Activated CD4-positive, alpha-beta T cell treated with anti-CD3 and anti-CD28 coated beads for 36 hours (primary cell): ENCODE data around the gene TFF1. TPM values are rescaled to one million over a fixed set of nuclear protein-coding genes. Genes with fewer than 3 reads are reported as not detected.

ENCODE experiments used
- ATAC-seq: fragments of 200-7000 bp; cut with Tn5 transposase; one replicate; pipeline ENCODE4 v1.10.0; 2021; ENCODE audit warnings: mild to moderate bottlenecking, moderate library complexity
- CTCF ChIA-PET: fragments of 350-600 bp; sonication (Branson Sonifier 250); formaldehyde crosslinking; loops from one replicate; lab custom pipeline; 2021; ENCODE audit warnings: antibody characterized with exemption; lab: Charles Lee
- POLR2A ChIA-PET: fragments of 350-600 bp; sonication (Branson Sonifier 250); formaldehyde crosslinking; loops from one replicate; lab custom pipeline; 2021; ENCODE audit warnings: antibody characterized with exemption, inconsistent platforms; lab: Charles Lee
- DNase-seq: peaks from one replicate; pipeline ENCODE4 v3.0.0-alpha.2; 2020
- H3K27ac Mint-ChIP-seq: one replicate; pipeline ENCODE4 v1.8.0; 2021; ENCODE audit warnings: mixed read lengths
- H3K27me3 Mint-ChIP-seq: one replicate; pipeline ENCODE4 v1.8.0; 2021; ENCODE audit warnings: mixed read lengths
- H3K36me3 Mint-ChIP-seq: one replicate; pipeline ENCODE4 v1.8.0; 2021; ENCODE audit warnings: low read depth, mixed read lengths
- H3K4me1 Mint-ChIP-seq: one replicate; pipeline ENCODE4 v1.8.0; 2021; ENCODE audit warnings: mixed read lengths
- H3K4me3 Mint-ChIP-seq: one replicate; pipeline ENCODE4 v1.8.0; 2021; ENCODE audit warnings: mild to moderate bottlenecking, moderate library complexity, mixed read lengths
- H3K9me3 Mint-ChIP-seq: one replicate; pipeline ENCODE4 v1.8.0; 2021; ENCODE audit warnings: low read depth, mixed read lengths
- intact Hi-C, 2 experiments: fragments of 100-400 bp; cut with DNase I in 1 of 2; cut with micrococcal nuclease in 1 of 2; formaldehyde crosslinking; loops; one replicate each; pipeline versions ENCODE4 v1.14.2 to v1.15.1; 2022 to 2024; cut with DNase I, micrococcal nuclease
- total RNA-seq, 2 experiments: library from RNA; stranded (reverse); gene quantifications; one replicate each; pipeline ENCODE4 v1.2.3, GENCODE V29; 2021

The TFF1 gene
- total RNA-seq, 2 experiments from 2014 or later: not detected

DNA sequence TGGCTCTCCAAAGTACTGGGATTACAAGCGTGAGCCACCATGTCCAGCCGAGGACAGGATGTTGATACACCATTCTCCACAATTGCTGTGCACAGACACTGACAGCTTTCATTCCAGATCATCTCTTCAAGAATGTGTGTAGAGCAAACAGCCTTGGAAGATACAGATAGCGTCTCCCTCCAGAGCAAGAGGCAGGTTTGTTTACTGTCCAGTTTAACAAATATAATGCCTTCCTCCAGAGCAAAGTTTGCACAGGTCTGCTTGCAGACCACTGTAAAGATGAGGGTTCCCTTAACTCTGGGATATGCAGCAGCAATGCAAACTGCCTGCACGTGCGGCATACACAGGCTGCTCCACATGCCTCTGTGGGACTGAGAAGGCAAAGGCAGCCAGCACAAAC is 25.0 kb upstream of the TFF1 start:
- peaks cover 87% of the 10 kb centered on the region for H3K4me1 Mint-ChIP-seq
- POLR2A ChIA-PET: no interaction called here
- intact Hi-C loops: loop anchor here in 1 of 2 experiments (5.0 kb wide), 1 partner anchor 36 kb away; no protein-coding TSS in a partner anchor
- no peaks in the 10 kb centered on the region for H3K27me3 Mint-ChIP-seq
- peak overlapping the region; percentile 53 for H3K27ac Mint-ChIP-seq
- CTCF ChIA-PET: interaction anchor here (2.2 to 2.3 kb wide), 2 partner anchors 9 to 13 kb away, joined by 17 to 18 read pairs; partner anchors contain the start of gene UBASH3A
- no peaks in the 10 kb centered on the region for H3K9me3 Mint-ChIP-seq
- peaks cover 90% of the 10 kb centered on the region for H3K36me3 Mint-ChIP-seq
- no peak overlapping the region for H3K4me3 Mint-ChIP-seq
- ATAC-seq (no peak), DNase-seq (no peak)

DNA sequence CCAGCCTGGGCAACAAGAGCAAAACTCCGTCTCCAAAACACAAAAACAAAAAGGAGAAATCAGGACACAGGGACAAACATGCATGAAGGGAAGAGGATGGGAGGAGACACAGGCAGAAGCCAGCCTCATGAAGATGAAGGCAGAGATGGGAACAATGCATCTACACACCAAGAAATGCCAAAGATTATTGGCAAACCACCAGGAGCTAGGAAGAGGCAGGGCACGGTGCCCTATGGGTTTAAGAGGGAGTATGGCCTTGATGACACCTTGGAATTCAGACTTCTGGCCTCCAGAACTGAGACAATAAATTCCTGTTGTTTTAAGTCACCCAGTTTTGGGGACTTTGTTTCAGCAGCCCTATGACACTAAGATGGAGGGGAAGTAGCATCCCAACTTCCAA is 24.4 kb upstream of the TFF1 start:
- POLR2A ChIA-PET: no interaction called here

GRCh38 chr21:42390193-42390592 is 23.9 kb upstream of the TFF1 start:
- Mint-ChIP-seq H3K4me1 (peaks cover 92% of the 10 kb centered on the region), H3K27me3 (no peaks in the 10 kb centered on the region), H3K36me3 (peaks cover 91% of the 10 kb centered on the region), H3K4me3 (no peak overlapping the region), H3K27ac (no peak overlapping the region), H3K9me3 (no peaks in the 10 kb centered on the region)
- DNase-seq: no peak
- ChIA-PET POLR2A (no interaction called here), CTCF (interaction anchor here (0.7 to 0.9 kb wide), 2 partner anchors 10 to 94 kb away, joined by 3 to 4 read pairs; no protein-coding TSS in a partner anchor)
- no peak for ATAC-seq
- intact Hi-C loops: loop anchor here in 1 of 2 experiments (5.0 kb wide), 1 partner anchor 37 kb away; no protein-coding TSS in a partner anchor

More for the DNA sequence above, 24.4 kb upstream of the TFF1 start:
- Mint-ChIP-seq H3K4me3 (no peak overlapping the region), H3K36me3 (peaks cover 89% of the 10 kb centered on the region), H3K27me3 (no peaks in the 10 kb centered on the region), H3K27ac (peak overlapping the region; percentile 53), H3K4me1 (peaks cover 90% of the 10 kb centered on the region), H3K9me3 (no peaks in the 10 kb centered on the region)
- DNase-seq: no peak
- CTCF ChIA-PET: interaction anchor here (0.7 to 0.9 kb wide), 2 partner anchors 10 to 94 kb away, joined by 3 to 4 read pairs; no protein-coding TSS in a partner anchor
- intact Hi-C loops: loop anchor here in 1 of 2 experiments (5.0 kb wide), 1 partner anchor 37 kb away; no protein-coding TSS in a partner anchor
- ATAC-seq: no peak

DNA sequence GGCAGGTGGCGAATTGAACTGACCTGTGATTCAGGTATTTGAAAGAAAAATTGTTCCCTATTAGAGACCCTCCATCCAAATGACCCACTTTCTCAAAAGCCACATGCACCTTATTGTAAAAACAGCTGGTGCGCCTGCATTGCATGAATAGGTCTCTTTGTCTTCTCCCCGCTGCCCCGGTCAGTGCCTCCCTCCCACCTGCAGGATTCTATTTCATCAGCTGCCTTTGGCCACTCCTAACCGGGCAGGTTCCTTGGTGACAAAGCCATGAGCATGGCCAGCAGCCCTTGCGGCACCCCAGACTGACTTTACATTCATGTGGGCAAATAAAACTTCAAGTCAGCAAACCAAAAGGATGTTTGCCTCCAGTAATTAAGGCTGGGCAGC is 23.1 kb upstream of the TFF1 start:
- H3K27ac Mint-ChIP-seq: no peak overlapping the region
- H3K36me3 Mint-ChIP-seq: peaks cover 90% of the 10 kb centered on the region
- peaks cover 90% of the 10 kb centered on the region for H3K4me1 Mint-ChIP-seq
- ChIA-PET CTCF (no interaction called here), POLR2A (no interaction called here)
- no peaks in the 10 kb centered on the region for H3K27me3 Mint-ChIP-seq
- no peak for ATAC-seq
- intact Hi-C loops: no loop called here
- H3K9me3 Mint-ChIP-seq: no peaks in the 10 kb centered on the region
- no peak for DNase-seq
- no peak overlapping the region for H3K4me3 Mint-ChIP-seq

GRCh38 chr21:42388740-42389448 is 22.6 kb upstream of the TFF1 start:
- CTCF ChIA-PET: interaction anchor here (0.5 to 1.7 kb wide), 3 partner anchors 11 to 202 kb away, joined by 3 to 8 read pairs (median 3); no protein-coding TSS in a partner anchor
- POLR2A ChIA-PET: no interaction called here
- no peak overlapping the region for H3K27ac Mint-ChIP-seq
- intact Hi-C loops: no loop called here
- DNase-seq (no peak), ATAC-seq (no peak)
- H3K27me3 Mint-ChIP-seq: no peaks in the 10 kb centered on the region
- peaks cover 86% of the 10 kb centered on the region for H3K4me1 Mint-ChIP-seq
- no peaks in the 10 kb centered on the region for H3K9me3 Mint-ChIP-seq
- H3K4me3 Mint-ChIP-seq: no peak overlapping the region
- H3K36me3 Mint-ChIP-seq: peaks cover 94% of the 10 kb centered on the region

DNA sequence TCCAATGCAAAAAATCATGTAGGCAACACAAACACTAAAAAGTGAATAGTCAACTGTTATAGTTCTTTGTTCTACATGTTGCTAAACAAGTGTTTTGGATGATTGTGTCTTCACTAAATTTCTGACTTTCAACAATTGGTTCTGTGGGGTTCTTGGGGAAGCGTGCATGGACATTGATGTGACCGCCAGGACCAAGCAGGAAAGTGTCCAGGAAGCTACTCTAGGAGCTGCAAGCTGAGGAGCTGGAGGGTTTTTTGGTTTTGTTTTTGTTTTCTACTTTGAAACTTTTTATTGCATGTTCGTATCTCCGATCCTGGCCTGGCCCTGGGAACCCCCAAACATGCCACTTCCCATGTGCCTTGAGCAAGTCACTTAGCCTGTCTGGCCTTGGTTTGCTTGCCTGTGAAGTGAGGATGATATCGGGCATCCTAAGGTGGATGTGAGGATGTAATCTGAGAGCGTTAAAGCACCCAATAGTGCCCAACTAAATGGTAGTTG is 21.6 kb upstream of the TFF1 start:
- ChIA-PET POLR2A (no interaction called here), CTCF (interaction anchor here (0.8 to 1.7 kb wide), 3 partner anchors 10 to 26 kb away, joined by 3 to 8 read pairs (median 4); no protein-coding TSS in a partner anchor)
- Mint-ChIP-seq H3K27ac (peak overlapping the region; percentile 66), H3K27me3 (no peaks in the 10 kb centered on the region), H3K9me3 (no peaks in the 10 kb centered on the region), H3K4me3 (no peak overlapping the region), H3K4me1 (peaks cover 76% of the 10 kb centered on the region), H3K36me3 (peaks cover 97% of the 10 kb centered on the region)
- ATAC-seq: no peak
- no peak for DNase-seq
- intact Hi-C loops: no loop called here

DNA sequence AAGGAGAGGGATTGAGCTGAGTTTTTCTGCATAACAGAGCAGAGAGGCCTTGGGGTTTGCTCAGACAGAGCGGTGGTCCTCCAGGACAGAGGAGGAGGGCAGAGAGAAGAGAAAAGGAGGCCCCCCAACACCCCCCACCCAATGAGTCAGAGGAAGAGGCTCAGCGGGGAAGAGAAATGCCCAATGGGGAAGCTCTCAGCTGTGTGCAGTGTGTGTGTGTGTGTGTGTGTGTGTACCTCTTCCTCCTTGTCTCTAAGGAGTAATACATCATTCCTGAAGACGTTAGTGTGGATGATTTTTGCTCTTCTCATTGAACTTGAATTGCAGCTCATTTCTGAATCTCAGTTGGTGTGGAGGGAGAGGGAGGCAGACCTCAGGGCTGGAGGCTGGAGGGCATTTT is 20.8 kb upstream of the TFF1 start:
- intact Hi-C loops: no loop called here
- CTCF ChIA-PET: interaction anchor here (1.0 to 1.7 kb wide), 2 partner anchors 9 to 26 kb away, joined by 4 to 8 read pairs; no protein-coding TSS in a partner anchor

GRCh38 chr21:42386034-42386591 is 19.8 kb upstream of the TFF1 start:
- H3K27ac Mint-ChIP-seq: peak overlapping the region; percentile 34
- H3K4me1 Mint-ChIP-seq: peaks cover 59% of the 10 kb centered on the region
- no peak for DNase-seq
- H3K36me3 Mint-ChIP-seq: peaks cover 97% of the 10 kb centered on the region
- no peak overlapping the region for H3K4me3 Mint-ChIP-seq
- ATAC-seq: no peak
- H3K27me3 Mint-ChIP-seq: no peaks in the 10 kb centered on the region
- intact Hi-C loops: no loop called here
- POLR2A ChIA-PET: interaction anchor here (0.7 kb wide), 1 partner anchor 35 kb away, joined by 3 read pairs; no protein-coding TSS in a partner anchor
- CTCF ChIA-PET: interaction anchor here (0.7 to 0.8 kb wide), 2 partner anchors 61 to 142 kb away, joined by 3 read pairs; no protein-coding TSS in a partner anchor
- no peaks in the 10 kb centered on the region for H3K9me3 Mint-ChIP-seq

More for the DNA sequence above, 20.8 kb upstream of the TFF1 start:
- H3K4me1 Mint-ChIP-seq: peaks cover 68% of the 10 kb centered on the region
- POLR2A ChIA-PET: no interaction called here
- H3K36me3 Mint-ChIP-seq: peaks cover 97% of the 10 kb centered on the region
- no peaks in the 10 kb centered on the region for H3K27me3 Mint-ChIP-seq
- no peak overlapping the region for H3K4me3 Mint-ChIP-seq
- H3K9me3 Mint-ChIP-seq: no peaks in the 10 kb centered on the region
- ATAC-seq: no peak
- peak overlapping the region; percentile 23 for H3K27ac Mint-ChIP-seq
- no peak for DNase-seq

- ATAC-seq (no peak), DNase-seq (no peak)
- H3K9me3 Mint-ChIP-seq: no peaks in the 10 kb centered on the region
- ChIA-PET POLR2A (interaction anchor here (0.7 kb wide), 1 partner anchor 35 kb away, joined by 3 read pairs; no protein-coding TSS in a partner anchor), CTCF (interaction anchor here (0.7 to 0.8 kb wide), 2 partner anchors 61 to 142 kb away, joined by 3 read pairs; no protein-coding TSS in a partner anchor)
- no peaks in the 10 kb centered on the region for H3K27me3 Mint-ChIP-seq
- peaks cover 54% of the 10 kb centered on the region for H3K4me1 Mint-ChIP-seq
- H3K27ac Mint-ChIP-seq: peak overlapping the region; percentile 34
- peaks cover 97% of the 10 kb centered on the region for H3K36me3 Mint-ChIP-seq
- intact Hi-C loops: no loop called here
- H3K4me3 Mint-ChIP-seq: no peak overlapping the region
These were observed 19.3 kb upstream of the TFF1 start for GRCh38 chr21:42385619-42386018.

DNA sequence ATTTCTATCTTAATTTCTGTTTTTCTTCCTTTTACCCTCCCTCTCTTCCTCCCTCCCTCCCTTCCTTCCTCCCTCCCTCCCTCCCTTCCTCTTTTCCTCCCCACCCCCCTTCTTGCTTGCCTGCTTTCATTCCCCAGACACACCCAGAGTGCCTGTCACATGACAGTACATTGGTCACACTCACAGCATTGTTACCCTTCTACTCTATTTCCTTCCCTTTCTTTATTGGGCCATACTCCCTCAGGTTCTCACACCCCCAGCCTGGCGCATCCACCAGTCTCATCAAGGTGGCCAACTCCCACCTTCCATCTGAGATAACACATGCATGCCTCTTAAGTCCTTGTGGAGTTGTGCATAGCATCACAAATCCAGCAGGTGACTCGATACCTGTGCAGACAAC is 18.7 kb upstream of the TFF1 start:
- Mint-ChIP-seq H3K9me3 (no peaks in the 10 kb centered on the region), H3K27me3 (no peaks in the 10 kb centered on the region), H3K4me1 (peaks cover 47% of the 10 kb centered on the region), H3K4me3 (no peak overlapping the region), H3K36me3 (peaks cover 97% of the 10 kb centered on the region), H3K27ac (peak overlapping the region; percentile 61)
- ChIA-PET CTCF (interaction anchor here (0.6 to 1.0 kb wide), 3 partner anchors 38 to 458 kb away, joined by 3 read pairs; no protein-coding TSS in a partner anchor), POLR2A (no interaction called here)
- DNase-seq (no peak), ATAC-seq (no peak)
- intact Hi-C loops: no loop called here
